Fibroblast of lung (primary cell): ENCODE measurements around the gene GUCD1.

Experiments
- EZH2 ChIP-seq: IDR thresholded peaks from 2 replicates; pipeline ENCODE4 v1.5.1; 2012; ENCODE audit warnings: low read length, control low read depth, mild to moderate bottlenecking; ENCODE audit errors: missing control alignments
- TF ChIP-seq, protein P1 (sequence below), 2 donors: IDR thresholded peaks in 1 of 2; conservative IDR thresholded peaks in 1 of 2; 1 replicate in 1 of 2; 2 replicates in 1 of 2; pipeline ENCODE4 v1.5.1; 2011 to 2012; ENCODE audit warnings: low read length in 2 of 2, control low read depth in 1 of 2, inconsistent platforms in 1 of 2, low read depth in 1 of 2, mild to moderate bottlenecking in 1 of 2

DNA sequence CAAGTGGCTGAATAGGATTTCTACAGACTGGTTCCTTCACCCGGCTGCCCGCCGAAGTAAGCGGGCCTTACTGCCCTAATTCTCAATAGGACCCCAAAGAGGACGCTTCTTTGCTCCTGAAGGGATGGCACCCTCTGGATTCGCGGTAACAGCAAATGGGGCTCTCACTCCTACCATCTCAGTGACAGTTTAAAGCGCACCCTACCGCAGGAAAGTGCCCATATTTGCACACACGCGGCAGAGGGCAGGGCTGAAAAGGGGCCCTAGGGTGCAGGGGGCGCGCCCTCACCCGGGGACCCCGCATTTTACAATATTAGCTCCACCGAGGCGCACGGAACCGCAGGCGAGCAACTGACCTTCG is 60.8 kb downstream of the GUCD1 start:
- TF ChIP-seq, protein P1, sequence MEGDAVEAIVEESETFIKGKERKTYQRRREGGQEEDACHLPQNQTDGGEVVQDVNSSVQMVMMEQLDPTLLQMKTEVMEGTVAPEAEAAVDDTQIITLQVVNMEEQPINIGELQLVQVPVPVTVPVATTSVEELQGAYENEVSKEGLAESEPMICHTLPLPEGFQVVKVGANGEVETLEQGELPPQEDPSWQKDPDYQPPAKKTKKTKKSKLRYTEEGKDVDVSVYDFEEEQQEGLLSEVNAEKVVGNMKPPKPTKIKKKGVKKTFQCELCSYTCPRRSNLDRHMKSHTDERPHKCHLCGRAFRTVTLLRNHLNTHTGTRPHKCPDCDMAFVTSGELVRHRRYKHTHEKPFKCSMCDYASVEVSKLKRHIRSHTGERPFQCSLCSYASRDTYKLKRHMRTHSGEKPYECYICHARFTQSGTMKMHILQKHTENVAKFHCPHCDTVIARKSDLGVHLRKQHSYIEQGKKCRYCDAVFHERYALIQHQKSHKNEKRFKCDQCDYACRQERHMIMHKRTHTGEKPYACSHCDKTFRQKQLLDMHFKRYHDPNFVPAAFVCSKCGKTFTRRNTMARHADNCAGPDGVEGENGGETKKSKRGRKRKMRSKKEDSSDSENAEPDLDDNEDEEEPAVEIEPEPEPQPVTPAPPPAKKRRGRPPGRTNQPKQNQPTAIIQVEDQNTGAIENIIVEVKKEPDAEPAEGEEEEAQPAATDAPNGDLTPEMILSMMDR (conservative IDR thresholded peaks at IDR 0.05 in 1 of 2, IDR thresholded peaks at IDR 0.05 in 1 of 2; ENCODE audit: low read depth in 1 of 2, low read length in 2 of 2) = no peak
- no peak for TF ChIP-seq EZH2
